Trophoblast cell (in vitro differentiated cells and primary cell): ENCODE data around the gene MSH5.

ENCODE experiments used
- DNase-seq, 2 donors: peaks; one replicate each; pipeline ENCODE4 v3.0.0-alpha.2; 2016
- H2AFZ ChIP-seq: 2 replicates; pipeline ENCODE4 v1.6.1; 2013; ENCODE audit warnings: low read length, moderate library complexity, mild to moderate bottlenecking; ENCODE audit not compliant: insufficient read depth, poor library complexity
- H2AK5ac ChIP-seq: 2 replicates; pipeline ENCODE4 v1.6.1; 2013; ENCODE audit warnings: mild to moderate bottlenecking, low read length
- H2BK120ac ChIP-seq: 2 replicates; pipeline ENCODE4 v1.6.1; 2013; ENCODE audit warnings: low read length, mild to moderate bottlenecking, moderate library complexity; ENCODE audit not compliant: insufficient read depth, poor library complexity
- H2BK12ac ChIP-seq: 2 replicates; pipeline ENCODE4 v1.6.1; 2013; ENCODE audit warnings: mild to moderate bottlenecking, low read length, moderate library complexity
- H2BK5ac ChIP-seq: 2 replicates; pipeline ENCODE4 v1.6.1; 2013; ENCODE audit warnings: low read length, low read depth, moderate library complexity, mild to moderate bottlenecking; ENCODE audit not compliant: poor library complexity
- H3K14ac ChIP-seq: 2 replicates; pipeline ENCODE4 v1.6.1; 2013; ENCODE audit warnings: mild to moderate bottlenecking, low read length
- H3K18ac ChIP-seq: 2 replicates; pipeline ENCODE4 v1.6.1; 2013; ENCODE audit warnings: mild to moderate bottlenecking, low read length
- H3K23ac ChIP-seq: 2 replicates; pipeline ENCODE4 v1.6.1; 2013; ENCODE audit warnings: low read length
- H3K27ac ChIP-seq: 2 replicates; pipeline ENCODE4 v1.5.1; 2013; ENCODE audit warnings: low read depth, mild to moderate bottlenecking, inconsistent platforms, low read length, moderate library complexity
- H3K27me3 ChIP-seq: 2 replicates; pipeline ENCODE4 v1.6.1; 2013; ENCODE audit warnings: inconsistent platforms, mild to moderate bottlenecking, low read length, moderate library complexity; ENCODE audit not compliant: insufficient read depth
- H3K36me3 ChIP-seq, 2 experiments: 1 replicate in 1 of 2; 2 replicates in 1 of 2; pipeline ENCODE4 v1.6.1; 2013; ENCODE audit warnings: low read length in 2 of 2, mild to moderate bottlenecking in 2 of 2, moderate library complexity in 1 of 2; ENCODE audit not compliant: insufficient read depth in 2 of 2, control insufficient read depth in 1 of 2
- H3K4ac ChIP-seq: 2 replicates; pipeline ENCODE4 v1.6.1; 2013; ENCODE audit warnings: low read depth, mild to moderate bottlenecking, low read length, moderate library complexity
- H3K4me1 ChIP-seq, 2 experiments: 1 replicate in 1 of 2; 2 replicates in 1 of 2; pipeline ENCODE4 v1.6.1; 2013; ENCODE audit warnings: low read length in 2 of 2, mild to moderate bottlenecking in 2 of 2, moderate library complexity in 1 of 2; ENCODE audit not compliant: insufficient read depth in 2 of 2, control insufficient read depth in 1 of 2
- H3K4me2 ChIP-seq: 2 replicates; pipeline ENCODE4 v1.6.1; 2013; ENCODE audit warnings: inconsistent platforms, mild to moderate bottlenecking, low read length, moderate library complexity
- H3K4me3 ChIP-seq: 2 replicates; pipeline ENCODE4 v1.5.1; 2013; ENCODE audit warnings: mild to moderate bottlenecking, low read depth, low read length, inconsistent platforms
- H3K79me1 ChIP-seq: one replicate; pipeline ENCODE4 v1.6.1; 2013; ENCODE audit warnings: low read length
- H3K79me2 ChIP-seq: 2 replicates; pipeline ENCODE4 v1.6.1; 2013; ENCODE audit warnings: low read length, mild to moderate bottlenecking; ENCODE audit not compliant: control insufficient read depth, insufficient read depth, poor library complexity
- H3K9ac ChIP-seq: 2 replicates; pipeline ENCODE4 v1.6.1; 2013; ENCODE audit warnings: mild to moderate bottlenecking, low read length
- H3K9me3 ChIP-seq: 2 replicates; pipeline ENCODE4 v1.6.1; 2013; ENCODE audit warnings: low read depth, mild to moderate bottlenecking, control low read depth, inconsistent platforms, low read length; ENCODE audit not compliant: insufficient read depth
- H4K12ac ChIP-seq: 2 replicates; pipeline ENCODE4 v1.6.1; 2013; ENCODE audit warnings: low read depth, mild to moderate bottlenecking, low read length, moderate library complexity
- H4K8ac ChIP-seq: 2 replicates; pipeline ENCODE4 v1.6.1; 2013; ENCODE audit warnings: low read depth, mild to moderate bottlenecking, low read length, moderate library complexity
- H4K91ac ChIP-seq: one replicate; pipeline ENCODE4 v1.6.1; 2013; ENCODE audit warnings: low read depth, mild to moderate bottlenecking, low read length, moderate library complexity
- WGBS: extraction: QIAGEN DNeasy Blood & Tissue Kit; methylation state at CpG from one replicate; pipeline ENCODE4 v1.1.7; 2013; ENCODE audit warnings: missing lambda C conversion rate; ENCODE audit not compliant: insufficient read length, insufficient coverage; ENCODE audit errors: extremely low coverage; 5-methylcytosine and 5-hydroxymethylcytosine counted together

MSH5 gene

DNA sequence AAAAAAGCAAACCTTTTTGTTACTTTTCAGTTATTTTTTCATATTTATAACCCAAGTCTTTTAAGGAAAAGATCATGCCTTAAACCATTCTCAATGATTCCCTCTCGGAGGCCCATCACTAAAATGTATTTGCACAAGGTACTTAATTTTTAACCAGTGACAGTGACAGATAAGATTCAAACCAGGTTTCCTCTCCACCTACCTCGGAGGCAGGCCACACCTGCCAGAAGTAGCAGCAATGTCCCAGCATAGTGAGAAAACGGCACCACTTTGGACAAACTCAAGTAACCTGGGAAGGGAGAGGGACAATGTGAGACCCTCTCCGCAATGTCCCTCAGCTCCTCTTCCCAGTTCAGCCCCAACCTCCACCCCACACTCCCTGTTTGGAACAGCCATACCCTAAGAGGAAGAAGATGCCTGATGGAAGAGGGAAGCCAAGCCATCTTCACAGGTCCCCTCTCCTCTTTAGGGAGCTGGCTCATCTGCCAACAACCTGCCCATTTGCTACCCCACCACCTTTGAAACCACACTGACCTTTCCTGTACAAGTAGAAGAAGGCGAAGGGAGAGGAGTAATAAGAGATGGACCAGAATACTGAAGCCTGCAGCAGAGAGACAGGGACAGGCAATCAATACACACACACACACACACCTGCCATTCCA, 38.9 kb upstream of the MSH5 start:
- no peak overlapping the region for H3K14ac ChIP-seq
- H3K79me1 ChIP-seq: peaks cover 6% of the 10 kb centered on the region
- peaks cover 7 to 10% of the 10 kb centered on the region in 2 experiments for H3K4me1 ChIP-seq
- H3K9ac ChIP-seq: no peak overlapping the region
- H3K27me3 ChIP-seq: no peaks in the 10 kb centered on the region
- H3K36me3 ChIP-seq: peaks cover 12 to 14% of the 10 kb centered on the region in 2 experiments
- no peak overlapping the region for H2BK120ac ChIP-seq
- no peak overlapping the region for H4K12ac ChIP-seq
- H3K4ac ChIP-seq: peak overlapping the region; percentile 9
- H3K9me3 ChIP-seq: no peaks in the 10 kb centered on the region
- DNase-seq: no peak
- no peak overlapping the region for H2BK5ac ChIP-seq
- no peak overlapping the region for H3K27ac ChIP-seq
- no peak overlapping the region for H2AK5ac ChIP-seq
- H3K23ac ChIP-seq: no peak overlapping the region
- no peak overlapping the region for H3K4me2 ChIP-seq
- no peak overlapping the region for H4K91ac ChIP-seq
- no peak overlapping the region for H2BK12ac ChIP-seq
- no peak overlapping the region for H4K8ac ChIP-seq
- no CpG with 5 or more reads among the region's 5 CpGs for WGBS
- no peak overlapping the region for H3K4me3 ChIP-seq
- no peak overlapping the region for H3K18ac ChIP-seq
- peaks cover 6% of the 10 kb centered on the region for H3K79me2 ChIP-seq
- H2AFZ ChIP-seq: no peak overlapping the region

DNA sequence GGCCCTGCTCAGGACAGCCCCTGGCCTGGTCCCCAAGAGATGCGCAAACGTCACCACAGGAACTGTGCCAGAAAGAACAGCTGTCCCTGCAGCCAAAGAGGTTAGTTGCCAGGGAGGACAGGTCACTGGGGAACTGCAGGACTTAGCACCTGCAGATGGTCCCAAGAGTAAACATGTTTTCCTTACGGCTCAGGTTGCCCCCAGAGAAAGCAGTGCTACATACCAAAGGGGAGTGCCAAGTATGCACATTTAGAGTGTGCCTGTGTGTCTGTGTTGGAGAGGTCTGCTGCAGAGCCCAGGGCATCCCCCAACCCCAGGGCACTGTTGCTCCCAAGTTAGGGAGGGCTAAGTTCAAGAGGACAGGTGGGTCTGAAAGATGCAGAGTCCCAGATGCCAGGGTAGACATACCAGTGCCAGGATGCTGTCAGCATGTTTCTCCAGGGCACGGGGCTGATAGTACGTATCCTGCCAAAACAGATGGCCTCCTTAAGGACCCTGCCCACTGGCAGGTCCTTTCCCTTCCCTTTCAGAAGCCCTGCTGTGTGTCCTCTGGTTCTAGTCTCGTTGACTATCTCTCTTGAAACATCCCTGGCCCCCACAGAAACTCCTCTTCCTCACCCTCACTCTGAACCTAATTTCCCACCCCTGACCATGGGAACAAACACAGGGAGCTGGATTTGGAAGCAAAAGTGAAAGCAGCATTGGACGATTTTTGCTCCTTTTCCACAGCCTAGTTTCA, 38.0 kb upstream of the MSH5 start:
- Histone ChIP-seq H3K27ac (no peak overlapping the region), H3K4me2 (peak overlapping the region; percentile 82), H4K12ac (no peak overlapping the region), H3K9me3 (no peaks in the 10 kb centered on the region), H3K27me3 (no peaks in the 10 kb centered on the region), H3K79me2 (peaks cover 6% of the 10 kb centered on the region), H3K4me3 (no peak overlapping the region), H4K8ac (no peak overlapping the region), H3K4me1 (peaks cover 7 to 8% of the 10 kb centered on the region in 2 experiments), H2AFZ (no peak overlapping the region), H3K23ac (peak overlapping the region; percentile 46), H4K91ac (no peak overlapping the region), H3K14ac (peak overlapping the region; percentile 22), H3K36me3 (peaks cover 8% of the 10 kb centered on the region in 2 experiments), H2BK120ac (no peak overlapping the region), H2BK5ac (no peak overlapping the region), H3K79me1 (peaks cover 6% of the 10 kb centered on the region), H3K18ac (peak overlapping the region; percentile 5), H3K9ac (peak overlapping the region; percentile 60), H2AK5ac (no peak overlapping the region), H2BK12ac (no peak overlapping the region), H3K4ac (peak overlapping the region; percentile 78)
- no CpG with 5 or more reads among the region's 7 CpGs for WGBS
- DNase-seq: no peak

DNA sequence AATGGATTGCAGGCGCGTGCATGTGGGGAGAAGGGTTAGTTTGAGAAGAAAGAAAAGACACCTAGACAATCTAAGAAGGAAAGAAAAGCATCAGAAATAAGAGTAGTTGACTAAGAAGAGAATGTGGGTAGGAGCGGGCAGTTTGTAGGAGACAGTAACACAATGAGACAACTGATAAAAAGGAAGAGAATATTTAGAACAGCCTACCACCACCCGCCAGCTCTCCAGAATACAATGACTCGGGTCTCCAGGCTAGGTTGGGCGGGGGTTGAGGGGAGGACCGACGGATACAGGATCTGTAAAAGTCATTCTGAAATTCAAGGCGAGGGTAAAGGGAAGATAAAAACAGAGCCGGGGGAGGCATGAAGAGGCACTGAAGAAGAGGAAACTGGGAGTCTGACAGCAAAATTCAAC, 37.4 kb upstream of the MSH5 start:
- peak overlapping the region; percentile 94 for H3K27ac ChIP-seq

DNA sequence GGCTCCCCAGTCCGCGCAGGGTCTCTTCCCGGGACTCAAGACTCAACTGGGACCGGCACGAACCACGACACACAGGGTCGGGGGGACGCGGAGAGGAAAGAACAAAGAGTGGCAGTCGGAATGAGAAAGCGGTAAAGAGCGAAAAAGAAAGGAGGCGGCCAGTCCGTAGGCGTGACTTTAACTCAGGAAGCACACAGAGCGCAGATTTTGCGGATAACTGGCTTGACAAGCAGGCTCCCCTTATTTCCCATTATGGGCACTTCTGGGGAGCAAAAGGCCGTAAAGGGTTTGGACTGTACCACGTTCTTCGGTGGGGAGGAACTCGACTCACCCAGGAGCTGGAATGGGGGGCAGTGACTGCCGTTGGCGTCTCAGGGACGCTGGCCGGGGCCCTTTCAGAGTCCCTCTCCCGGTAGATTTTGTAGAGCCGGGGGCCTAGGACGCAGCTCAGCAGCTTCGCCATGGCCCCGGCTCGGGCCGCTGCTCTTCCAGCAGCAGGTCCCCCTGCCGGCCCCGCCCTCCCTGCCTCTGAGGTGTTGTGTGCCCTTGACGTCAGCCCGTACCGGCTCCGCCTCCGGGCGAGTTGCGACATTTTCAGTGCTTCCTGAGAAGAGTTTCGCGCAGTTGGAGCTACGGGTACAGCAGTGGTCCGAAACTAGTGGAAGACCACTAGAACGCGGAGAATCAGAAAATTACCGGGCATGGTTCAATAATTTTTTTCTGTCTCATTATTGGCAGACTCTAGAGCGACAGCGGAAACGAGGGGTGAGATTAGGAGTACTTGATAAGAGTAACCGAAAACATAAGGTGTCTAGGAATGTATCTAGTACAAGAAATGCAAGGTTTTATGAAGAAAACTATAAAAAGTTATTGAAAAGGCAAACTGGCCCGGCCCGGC, 36.7 kb upstream of the MSH5 start, which contains the start of gene ABHD16A:
Gene ABHD16A (minus strand): TSS at position 506 of the 898 bp plus-strand sequence. CDS start 43 bp downstream, at position 463.
- H3K4me2 ChIP-seq: peak within 1 kb of the TSS; percentile 82
- H3K27me3 ChIP-seq: no peaks in the 10 kb centered on the region
- H3K79me1 ChIP-seq: peaks cover 6% of the 10 kb centered on the region
- H2AK5ac ChIP-seq: no peak within 1 kb of the TSS
- peak within 1 kb of the TSS; percentile 94 for H3K27ac ChIP-seq
- peak within 1 kb of the TSS; percentile 99 for H3K9ac ChIP-seq
- H4K91ac ChIP-seq: peak within 1 kb of the TSS; percentile 71
- peak within 1 kb of the TSS; percentile 87 for H4K8ac ChIP-seq
- H3K4me1 ChIP-seq: peaks cover 7 to 8% of the 10 kb centered on the region in 2 experiments
- peak within 1 kb of the TSS; percentile 60 for H3K18ac ChIP-seq
- DNase-seq: peak; percentile 99 to 100
- peak within 1 kb of the TSS; percentile 48 for H3K14ac ChIP-seq
- peak within 1 kb of the TSS; percentile 60 for H2AFZ ChIP-seq
- H2BK5ac ChIP-seq: peak within 1 kb of the TSS; percentile 38
- H3K4ac ChIP-seq: peak within 1 kb of the TSS; percentile 78
- H3K4me3 ChIP-seq: peak within 1 kb of the TSS; percentile 88
- H3K23ac ChIP-seq: no peak within 1 kb of the TSS
- H2BK12ac ChIP-seq: peak within 1 kb of the TSS; percentile 47
- peaks cover 5 to 7% of the 10 kb centered on the region in 2 experiments for H3K36me3 ChIP-seq
- WGBS: no CpG with 5 or more reads among the region's 54 CpGs
- H3K79me2 ChIP-seq: peaks cover 6% of the 10 kb centered on the region
- peak within 1 kb of the TSS; percentile 94 for H4K12ac ChIP-seq
- peak within 1 kb of the TSS; percentile 29 for H2BK120ac ChIP-seq
- peaks cover 2% of the 10 kb centered on the region for H3K9me3 ChIP-seq

More for the DNA sequence above, 37.4 kb upstream of the MSH5 start:
- H3K36me3 ChIP-seq: peaks cover 7% of the 10 kb centered on the region in 2 experiments
- peak overlapping the region; percentile 38 for H2AFZ ChIP-seq
- peak overlapping the region; percentile 99 for H3K9ac ChIP-seq
- peaks cover 7 to 8% of the 10 kb centered on the region in 2 experiments for H3K4me1 ChIP-seq
- peaks cover 2% of the 10 kb centered on the region for H3K9me3 ChIP-seq
- H3K27me3 ChIP-seq: no peaks in the 10 kb centered on the region
- H2BK120ac ChIP-seq: peak overlapping the region; percentile 29
- H3K18ac ChIP-seq: peak overlapping the region; percentile 60
- H3K79me1 ChIP-seq: peaks cover 6% of the 10 kb centered on the region
- H3K23ac ChIP-seq: no peak overlapping the region
- H2AK5ac ChIP-seq: no peak overlapping the region
- WGBS: no CpG with 5 or more reads among the region's 10 CpGs
- peak overlapping the region; percentile 87 for H4K8ac ChIP-seq
- H3K4me3 ChIP-seq: peak overlapping the region; percentile 88
- peak overlapping the region; percentile 94 for H4K12ac ChIP-seq
- H3K14ac ChIP-seq: peak overlapping the region; percentile 48
- peak overlapping the region; percentile 82 for H3K4me2 ChIP-seq
- H4K91ac ChIP-seq: peak overlapping the region; percentile 69
- H2BK12ac ChIP-seq: no peak overlapping the region
- peaks cover 6% of the 10 kb centered on the region for H3K79me2 ChIP-seq
- peak overlapping the region; percentile 38 for H2BK5ac ChIP-seq
- DNase-seq: peak in 1 of 2 donors; percentile 15
- peak overlapping the region; percentile 78 for H3K4ac ChIP-seq
